DMS79 treated with DMSO at 0.1 percent for 48 hours (cell line): ENCODE results near the gene SLC12A7.

Source experiments
- DNase-seq: peaks from one replicate; lab custom pipeline; 2025; lab: John Stamatoyannopoulos, UW

Gene SLC12A7

DNA sequence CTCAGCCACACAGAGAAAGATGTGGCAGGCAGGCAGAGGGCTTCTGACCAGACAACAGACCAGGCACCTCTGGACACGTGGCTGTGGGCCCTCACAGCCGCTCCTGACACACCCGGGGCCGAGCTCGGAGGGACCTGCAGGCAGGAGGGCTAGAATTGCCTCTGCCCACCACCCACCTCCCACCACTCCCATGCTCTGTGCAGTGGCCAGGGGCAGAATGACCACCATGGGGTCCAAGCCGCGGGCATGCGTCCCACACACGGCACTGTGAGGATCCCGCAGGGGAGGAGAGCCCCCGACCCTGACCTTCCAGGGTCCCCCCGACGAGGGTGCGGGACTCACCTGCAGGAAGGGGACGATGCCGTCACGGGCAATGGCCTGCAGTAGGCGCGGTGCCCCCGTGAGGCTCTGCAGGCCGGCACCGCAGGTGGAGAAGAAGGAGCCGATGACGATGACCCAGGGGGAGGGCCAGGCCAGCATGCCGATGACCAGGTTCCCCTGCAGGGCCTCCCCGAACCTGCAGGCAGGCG lies 34.3 kb downstream of the SLC12A7 start:
- no peak for DNase-seq

DNA sequence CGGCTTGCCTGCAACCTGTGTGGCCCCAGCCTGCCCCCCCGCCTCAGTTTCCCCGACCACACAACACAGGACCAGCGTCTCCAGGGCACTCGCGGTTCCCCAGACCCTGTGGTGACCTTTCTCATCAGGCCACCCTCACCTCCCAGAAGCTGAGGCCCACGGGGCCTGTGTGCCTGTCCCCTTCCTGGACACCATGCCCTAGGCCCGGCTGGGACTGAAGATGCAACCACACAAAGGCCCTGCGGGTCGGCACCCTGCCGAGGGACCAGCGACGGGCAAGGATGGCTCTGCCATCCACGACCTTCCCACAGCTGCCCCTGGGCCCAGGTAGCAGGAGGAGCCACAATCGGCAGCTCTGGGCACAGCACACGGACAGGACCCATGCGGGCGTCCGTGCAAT lies 34.8 kb downstream of the SLC12A7 start:
- DNase-seq = no peak

DNA sequence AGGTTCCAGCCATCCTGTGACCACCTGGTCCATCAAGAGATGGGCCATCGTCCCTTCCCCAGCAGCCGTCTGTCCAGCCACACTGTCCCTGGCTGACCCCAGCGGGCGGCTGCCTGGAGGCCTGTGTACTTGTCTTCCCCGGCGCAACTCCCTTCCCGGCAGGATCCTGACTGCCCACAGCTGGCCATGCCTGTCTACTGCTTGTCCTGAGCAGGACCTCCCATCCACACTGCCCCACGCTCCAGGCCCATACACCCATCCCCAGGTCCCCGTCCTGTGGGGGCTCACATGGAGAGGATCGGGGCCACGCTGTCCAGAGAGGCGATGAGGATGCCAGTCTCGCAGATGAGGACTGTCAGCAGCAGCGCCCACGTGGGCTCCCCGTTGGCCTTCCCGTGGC lies 35.5 kb downstream of the SLC12A7 start:
- no peak for DNase-seq

DNA sequence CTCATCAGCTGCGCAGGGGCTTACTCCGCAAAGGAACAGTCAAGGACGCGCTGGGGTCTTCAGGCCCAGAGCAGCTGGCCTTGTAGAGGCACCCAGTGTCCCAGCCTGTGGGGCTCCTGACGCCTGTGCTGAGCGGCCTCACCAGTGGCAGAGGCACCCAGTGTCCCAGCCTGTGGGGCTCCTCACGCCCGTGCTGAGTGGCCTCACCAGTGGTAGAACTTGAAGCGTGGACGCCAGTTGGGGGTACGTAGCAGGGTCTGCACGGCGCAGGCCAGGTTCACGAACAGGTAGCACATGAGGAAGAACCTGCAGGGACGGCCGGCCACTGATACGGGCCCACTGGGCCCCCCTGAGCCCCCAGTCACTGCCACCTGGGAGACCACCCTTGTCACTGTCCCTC lies 35.9 kb downstream of the SLC12A7 start:
- DNase-seq = no peak

DNA sequence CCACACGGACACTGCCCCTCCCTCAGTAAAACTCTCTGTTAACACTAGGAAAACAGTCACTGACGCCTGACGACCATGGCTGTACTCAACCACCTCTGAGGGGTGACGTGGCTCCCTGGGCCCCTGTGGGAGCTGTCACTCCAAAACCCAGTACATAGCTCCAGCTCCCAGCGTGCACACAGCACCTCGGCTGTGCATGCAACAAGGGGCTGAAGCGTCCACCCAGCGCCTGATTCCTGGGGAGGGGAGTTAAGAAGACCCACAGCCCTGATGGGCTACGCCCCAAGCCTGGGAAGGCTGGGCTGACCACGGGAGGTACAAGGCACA lies 36.3 kb downstream of the SLC12A7 start:
- DNase-seq = no peak

DNA sequence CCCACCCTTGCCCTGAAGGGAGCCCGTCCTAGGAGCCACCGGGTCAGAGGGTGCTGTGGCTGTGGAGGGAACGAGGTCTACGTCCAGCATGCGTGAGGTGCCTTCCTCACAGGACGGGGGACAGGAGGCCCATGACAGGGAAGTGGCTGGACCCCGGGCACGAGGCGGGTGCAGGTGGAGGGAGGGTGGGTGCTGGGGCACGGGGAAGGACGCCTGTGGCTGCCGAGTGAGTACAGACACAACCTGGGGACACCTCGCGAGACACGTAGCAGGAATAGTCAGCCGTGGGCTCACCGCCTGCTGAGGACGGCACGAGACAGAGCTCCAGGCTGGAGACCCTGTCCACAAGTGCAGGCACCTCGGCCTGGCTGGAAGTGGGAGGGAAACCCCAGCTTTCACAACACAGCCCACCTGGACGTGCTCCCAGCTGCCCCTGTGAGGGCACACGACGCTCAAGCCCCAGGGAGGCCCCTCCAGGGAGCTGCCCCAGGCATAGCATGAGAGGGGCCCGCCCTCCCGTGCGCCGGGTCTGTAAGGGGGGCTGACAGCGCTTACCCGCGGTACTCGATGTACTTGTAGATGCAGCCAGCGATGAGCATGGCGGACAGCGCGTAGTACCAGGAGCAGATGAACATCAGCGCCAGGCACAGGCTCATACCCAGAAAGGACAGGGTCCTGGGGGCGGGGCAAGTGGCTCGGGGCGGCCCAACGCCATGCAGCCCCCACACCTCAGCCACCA lies 36.9 kb downstream of the SLC12A7 start:
- DNase-seq = no peak

DNA sequence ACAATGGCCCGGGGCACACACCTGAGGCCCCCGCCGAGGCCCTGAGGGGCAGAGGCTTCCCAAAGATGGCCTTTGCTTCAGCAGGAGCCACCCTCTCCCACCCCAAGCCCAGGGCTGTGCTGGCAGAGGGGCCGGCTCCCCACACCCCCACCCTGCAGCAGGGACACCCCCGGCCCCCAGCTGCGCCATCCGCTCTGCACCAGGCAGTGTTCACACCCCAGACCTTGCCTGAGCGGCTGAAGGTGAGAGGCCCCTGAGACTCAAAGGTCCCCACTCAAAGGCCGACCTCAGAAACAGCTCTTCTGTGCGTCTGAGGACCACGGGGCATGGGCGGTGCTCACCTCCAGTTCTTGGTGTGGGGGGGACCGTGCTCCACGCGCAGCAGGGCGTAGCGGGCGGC lies 37.6 kb downstream of the SLC12A7 start:
- DNase-seq = no peak

DNA sequence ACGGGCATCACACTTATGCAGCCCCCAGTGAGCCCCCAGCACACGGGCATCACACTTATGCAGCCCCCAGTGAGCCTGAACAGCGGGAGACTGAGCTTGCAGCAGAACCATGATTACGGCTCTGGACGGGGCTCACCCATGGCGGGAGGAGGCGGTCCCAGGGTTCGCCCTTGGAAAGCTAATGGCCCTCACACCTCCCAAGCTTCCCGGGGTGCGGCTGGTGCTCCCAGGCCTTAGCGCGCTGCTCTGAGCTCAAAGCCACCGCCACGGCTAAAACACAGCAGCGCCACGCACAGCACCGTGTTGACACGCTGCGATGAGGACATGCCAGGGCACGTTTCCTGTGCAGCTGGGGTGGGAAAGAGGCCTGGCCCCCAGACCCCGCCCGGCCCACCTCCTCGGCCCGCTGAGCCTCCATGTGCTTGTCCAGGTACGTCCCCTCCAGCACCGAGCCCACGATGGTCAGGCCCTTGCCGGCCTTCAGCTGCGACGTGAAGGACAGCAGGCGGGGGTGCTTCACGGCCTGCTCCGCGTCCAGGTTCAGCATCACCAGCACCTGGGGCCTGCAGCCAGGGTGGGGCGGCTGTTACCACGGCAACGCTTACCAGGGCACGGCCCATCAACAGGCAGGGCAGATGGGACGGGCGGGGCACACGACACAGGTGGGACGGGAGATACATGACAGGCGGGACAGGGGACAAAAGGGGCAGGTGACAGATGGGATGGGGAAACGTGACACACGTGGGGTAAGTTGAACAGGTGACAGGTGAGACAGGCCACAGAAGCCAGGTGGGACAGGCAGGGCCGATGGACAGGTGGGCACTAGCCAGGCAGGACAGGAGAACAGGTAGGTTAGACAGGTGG lies 38.4 kb downstream of the SLC12A7 start:
- no peak for DNase-seq

DNA sequence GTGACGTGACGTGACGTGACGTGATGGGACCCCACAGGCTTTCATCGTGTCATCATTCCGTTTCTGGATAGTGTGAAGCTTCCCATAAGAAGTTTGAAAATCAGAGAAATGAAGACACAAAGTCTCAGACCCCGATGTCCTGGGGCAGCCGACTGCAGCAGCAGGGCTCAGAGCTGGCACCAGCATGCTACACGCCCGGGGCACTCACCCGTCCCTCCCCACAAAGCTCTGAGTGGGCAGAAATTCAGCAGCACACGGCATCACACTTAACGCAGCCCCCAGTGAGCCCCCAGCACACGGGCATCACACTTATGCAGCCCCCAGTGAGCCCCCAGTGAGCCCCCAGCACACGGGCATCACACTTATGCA lies 42.2 kb downstream of the SLC12A7 start:
- DNase-seq = no peak

DNA sequence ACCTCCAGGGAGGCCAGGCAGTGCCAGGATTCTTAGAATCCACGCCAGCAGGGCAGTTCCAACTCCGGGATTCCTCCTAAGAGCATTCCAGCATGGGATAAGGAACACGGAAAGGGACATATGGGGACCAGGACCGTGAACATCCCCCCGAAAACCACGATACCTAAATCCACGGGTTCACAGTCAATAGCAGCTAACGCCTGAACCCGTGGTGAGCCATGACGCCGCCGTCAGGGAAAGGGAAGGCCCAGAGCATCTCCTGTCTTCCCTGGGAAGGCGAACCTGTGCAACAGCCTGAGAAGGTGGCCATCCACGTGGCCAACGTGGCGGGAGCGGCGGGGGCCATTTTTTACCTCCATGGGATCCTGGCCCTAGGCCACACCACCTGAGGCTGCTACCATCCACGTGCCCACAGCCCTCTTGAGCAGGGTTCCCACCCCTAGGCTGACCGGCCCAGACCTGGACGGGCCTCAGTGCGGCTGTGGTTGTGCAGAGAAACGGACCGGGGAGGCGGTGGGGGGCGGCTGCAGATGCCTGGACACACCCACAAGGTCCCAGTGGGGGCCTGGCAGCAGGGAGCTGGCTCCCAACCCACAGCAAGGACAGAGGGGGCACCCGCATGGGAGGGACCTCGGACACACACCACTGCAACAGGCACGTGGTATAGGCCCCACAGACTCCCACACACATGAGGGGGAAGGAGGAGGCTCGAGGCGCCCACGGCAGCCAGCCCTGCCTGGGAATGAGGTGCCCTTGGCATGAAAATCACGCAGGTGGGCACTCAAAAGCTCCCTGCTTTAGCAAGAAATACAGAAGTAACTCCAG lies 42.8 kb downstream of the SLC12A7 start:
- no peak for DNase-seq

DNA sequence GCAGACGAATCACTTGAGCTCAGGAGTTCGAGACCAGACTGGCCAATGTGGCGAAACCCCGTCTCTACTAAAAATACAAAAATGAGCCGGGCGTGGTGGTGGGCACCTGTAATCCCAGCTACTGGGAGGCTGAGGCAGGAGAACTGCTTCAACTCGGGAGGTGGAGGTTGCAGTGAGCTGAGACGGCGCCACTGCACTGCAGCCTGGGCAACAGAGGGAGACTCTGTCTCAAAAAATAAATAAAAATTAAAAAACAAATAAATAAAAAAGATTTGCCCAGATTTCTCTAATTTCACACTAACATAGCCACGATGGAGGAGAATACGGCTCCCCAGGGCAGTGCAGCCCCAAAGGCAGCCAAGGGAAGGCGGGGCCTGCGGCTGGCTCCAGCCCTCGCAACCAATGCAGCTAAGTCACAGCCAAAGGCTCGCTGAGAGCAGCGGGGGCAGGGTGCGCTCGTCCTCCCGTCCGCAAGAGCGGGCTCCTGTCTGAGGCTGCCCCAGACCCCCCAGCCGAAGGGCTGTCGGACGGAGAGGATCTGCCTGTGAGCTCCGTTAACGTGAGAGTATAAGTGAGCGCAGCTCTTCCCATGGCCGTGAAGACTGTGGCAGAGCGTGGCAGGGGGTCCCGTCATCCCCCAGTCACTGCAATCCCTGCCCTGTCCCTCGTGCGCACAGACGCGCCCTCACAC lies 43.5 kb downstream of the SLC12A7 start:
- DNase-seq = no peak

DNA sequence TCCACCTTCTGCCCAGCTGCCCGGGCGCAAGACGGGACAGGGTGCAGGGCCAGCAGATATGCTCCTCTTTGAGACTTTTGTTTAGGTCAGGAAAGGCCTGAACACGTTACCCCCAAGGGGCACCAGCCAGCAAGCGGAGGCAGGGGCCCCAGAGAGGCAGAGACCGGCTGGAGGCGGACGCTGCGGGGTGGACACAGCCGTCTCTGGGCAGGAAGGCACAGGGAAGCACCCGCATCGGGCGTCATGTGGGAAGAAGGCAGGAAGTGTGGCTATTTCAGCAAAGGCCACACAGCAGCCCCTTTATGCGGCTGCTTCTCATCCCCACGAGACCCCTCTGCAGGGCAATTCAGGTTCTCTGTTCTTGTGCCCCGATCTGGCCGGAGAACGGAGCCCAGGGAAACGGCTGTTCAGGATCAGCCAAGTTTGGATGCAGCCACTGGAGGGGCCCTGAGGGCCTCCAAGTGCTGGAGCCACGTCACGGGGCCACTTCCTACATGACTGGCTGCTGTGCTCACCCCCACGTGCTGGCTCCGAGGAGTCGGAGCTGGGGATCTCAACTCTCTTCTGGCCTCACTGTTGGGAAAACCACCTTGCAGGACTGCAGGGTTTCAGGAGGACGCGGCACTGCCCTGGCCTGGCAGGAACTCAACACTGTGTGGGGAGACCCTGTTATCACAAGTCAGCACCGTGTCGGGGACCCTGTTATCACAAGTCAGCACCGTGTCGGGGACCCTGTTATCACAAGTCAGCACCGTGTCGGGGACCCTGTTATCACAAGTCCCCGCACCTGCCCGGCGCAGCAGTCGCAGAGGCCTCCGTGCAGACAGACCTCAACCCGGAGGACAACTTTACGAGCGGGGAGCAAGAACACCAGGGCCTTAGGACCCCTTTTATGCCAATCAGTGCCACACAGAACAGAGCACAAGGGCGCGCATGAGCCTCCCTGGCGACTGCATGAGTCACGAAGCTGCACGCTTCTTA lies 44.4 kb downstream of the SLC12A7 start:
- DNase-seq = no peak

DNA sequence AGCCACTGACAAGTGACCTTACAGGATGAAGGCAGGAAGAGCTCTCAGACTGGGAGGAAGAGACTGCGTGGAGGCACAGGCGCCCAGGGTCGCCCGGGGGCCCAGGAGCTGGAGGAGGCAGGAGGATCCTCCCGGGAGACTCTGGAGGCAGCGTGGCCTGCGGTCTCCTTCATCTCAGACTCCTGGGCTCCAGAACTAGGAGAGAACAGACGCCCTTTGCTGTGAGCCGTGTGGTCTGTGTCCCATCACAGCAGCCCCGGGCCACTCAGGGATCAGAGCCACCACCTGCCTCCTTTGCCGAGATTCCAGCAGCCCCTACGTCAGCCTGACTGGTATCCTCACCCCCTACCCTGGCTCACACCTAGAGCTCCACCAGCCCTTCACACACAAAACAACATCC lies 45.2 kb downstream of the SLC12A7 start:
- no peak for DNase-seq

DNA sequence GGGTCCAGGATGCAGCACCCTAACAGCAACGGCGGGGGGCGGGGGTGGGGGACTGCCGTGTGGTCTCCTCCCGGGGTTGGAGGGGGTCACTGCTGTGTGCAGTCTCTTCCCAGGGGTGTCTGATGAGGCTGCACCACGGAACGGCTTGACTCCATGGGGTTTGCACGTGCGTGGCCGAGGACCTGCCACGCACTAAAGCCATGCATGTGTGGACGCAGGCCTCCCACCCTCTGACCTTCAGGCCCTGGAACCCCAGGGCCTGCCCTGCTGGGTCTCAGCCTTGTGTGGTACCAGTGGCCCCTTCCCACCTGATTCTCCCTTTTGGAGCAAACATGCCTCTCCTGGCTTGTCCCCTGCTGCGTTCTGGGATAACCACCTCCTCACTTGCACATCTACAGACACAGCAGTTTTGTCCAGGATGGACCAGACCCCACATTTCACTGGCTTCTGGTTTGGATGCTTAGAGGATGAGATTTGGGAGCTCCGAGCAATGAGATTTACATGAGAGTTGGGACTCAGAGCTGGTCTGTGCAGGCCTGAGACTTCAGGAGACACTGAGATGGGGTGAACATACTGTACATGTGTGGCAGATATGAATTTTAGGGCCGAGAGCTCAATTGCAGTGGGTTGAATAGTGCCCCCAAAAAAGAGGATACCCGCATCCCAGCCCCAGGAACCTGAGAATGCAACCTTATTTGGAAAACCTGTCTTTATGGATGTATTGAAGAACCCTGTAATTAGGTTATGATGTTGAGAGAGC lies 45.8 kb downstream of the SLC12A7 start:
- DNase-seq = no peak

DNA sequence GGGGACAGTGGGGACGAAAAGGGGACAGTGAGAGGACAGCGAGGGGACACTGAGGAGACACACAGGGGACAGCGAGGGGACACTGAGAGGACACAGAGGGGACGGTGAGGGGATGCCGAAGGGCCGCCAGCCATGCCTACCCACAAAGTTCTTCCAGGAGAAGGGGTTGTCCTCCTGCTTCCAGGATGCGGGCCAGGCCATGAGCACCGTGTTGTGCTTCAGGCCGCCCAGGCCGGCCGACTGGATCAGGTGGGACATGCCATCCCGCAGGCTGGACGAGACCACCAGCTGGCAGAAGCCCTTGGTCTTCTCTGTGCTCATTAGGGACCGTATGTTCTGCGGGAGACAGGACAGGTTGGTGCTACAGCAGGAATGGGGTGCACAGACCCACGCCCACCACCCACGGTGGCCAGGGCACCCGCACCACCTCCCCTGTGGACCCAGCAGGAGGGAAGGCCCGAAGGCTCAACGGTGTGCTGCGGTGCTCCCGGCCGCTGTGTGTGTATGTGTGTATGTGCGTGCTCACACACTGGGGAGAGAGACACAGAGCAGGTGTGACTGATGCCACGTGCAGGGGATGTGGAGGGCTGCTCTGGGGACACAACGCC lies 46.6 kb downstream of the SLC12A7 start:
- no peak for DNase-seq

DNA sequence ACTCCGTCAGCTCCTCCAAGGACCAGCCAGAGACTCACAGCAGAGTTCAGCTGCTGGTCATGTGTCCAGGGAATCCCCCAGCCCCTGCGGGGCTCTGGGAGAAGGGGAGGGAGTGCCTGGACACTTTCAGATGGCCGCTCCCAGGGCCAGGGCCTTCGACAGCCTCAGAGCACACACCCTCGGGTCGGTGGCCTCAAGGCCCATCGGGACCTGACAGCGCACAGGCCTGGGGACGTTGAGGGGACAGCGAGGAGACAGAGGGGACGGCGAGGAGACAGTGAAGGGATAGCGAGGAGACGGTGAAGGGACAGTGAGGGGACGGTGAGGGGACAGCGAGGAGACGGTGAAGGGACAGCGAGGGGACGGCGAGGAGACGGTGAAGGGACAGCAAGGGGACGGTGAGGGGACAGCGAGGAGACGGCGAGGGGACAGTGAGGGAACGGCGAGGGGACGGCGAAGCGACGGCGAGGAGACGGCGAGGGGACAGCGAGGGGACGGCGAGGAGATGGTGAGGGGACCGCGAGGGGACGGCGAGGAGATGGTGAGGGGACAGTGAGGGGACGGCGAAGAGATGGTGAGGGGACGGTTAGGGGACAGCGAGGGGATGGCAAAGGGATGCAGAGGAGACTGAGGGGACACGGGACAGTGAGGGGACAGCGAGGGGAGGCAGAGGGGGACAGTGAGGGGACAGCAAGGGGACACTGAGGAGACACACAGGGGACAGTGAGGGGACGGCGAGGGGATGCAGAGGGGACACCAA lies 47.3 kb downstream of the SLC12A7 start:
- DNase-seq = no peak

DNA sequence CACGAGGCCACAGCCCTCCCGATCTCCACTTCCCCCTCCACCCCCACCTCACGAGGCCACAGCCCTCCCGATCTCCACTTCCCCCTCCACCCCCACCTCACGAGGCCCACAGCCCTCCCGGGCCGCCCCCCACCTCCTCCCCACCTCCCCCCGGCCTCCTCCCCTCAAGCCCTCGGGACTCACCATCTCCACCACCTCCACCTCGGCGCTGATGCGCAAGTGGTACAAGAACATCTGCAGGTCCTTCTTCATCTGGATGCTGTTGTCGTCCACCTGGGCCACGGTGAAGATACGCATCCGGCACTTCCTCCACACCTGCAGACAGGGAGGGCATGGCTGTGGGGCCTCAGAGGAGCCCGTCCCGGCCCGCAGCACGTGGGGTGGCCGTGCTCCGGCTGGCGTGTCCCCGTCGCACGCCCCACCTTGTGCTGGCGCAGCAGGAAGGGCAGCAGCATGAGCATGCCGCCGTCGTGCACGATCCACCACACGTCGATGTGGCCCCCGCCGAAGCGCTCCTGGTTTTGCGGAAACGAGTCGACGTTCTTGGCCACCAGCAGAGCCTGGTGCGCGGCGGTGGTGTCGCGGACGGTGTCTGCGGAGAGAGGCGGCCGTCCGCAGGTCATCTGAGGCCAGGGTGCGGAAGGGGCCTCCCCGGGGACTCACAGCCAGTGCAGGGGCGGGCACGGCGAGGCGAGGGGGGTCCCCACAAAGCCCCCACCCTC lies 48.0 kb downstream of the SLC12A7 start:
- DNase-seq = no peak
